ENCODE measurements around the gene BTBD9. TPM values are rescaled to one million over a fixed set of nuclear protein-coding genes. Genes with fewer than 3 reads are reported as not detected.
A peak's percentile ranks its signal among the peaks of the same experiment; 100 is the strongest.

BTBD9 gene
- total and polyA plus RNA-seq, 2 experiments from 2014 or later = 8.4 to 10.1 TPM

DNA sequence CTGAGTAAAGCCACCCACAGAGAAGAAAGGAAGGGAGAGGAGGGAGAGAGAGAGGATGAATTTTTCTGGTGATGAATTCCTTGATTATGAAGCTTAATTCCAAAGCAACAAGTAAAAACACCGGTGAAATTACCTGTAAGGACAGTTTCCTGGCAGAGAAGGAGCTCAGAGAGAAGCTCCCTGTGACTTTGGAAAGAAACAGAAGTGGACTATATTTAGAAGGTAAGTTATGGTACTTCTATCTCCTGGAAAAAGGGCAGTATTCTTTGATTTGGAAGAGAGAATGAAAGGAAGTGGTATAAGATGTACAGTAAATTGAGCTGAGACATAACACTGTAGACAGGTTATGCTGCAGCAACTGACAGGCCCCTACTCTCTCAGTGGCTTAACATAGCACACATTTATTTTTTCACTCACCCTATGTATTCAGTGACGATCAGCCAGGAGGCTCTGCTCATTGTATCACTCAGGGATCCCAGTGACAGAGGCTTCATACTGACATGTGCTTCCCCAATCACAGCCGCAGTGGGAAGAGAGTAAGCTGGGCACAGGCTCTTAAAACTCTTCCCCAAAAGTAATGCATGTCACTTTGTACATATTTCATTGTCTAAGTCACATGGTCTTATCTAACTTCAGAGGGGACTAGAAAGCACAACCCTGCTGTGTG, 349.5 kb downstream of the BTBD9 start:
- no peaks in the 10 kb centered on the region for H3K27me3 ChIP-seq
- H3K27ac ChIP-seq = peak overlapping the region; percentile 78
- DNase-seq (ENCODE audit: low read depth in 1 of 2, low spot score in 1 of 2) = peak in 1 of 2 donors; percentile 67
- peaks cover 16% of the 10 kb centered on the region for H3K4me1 ChIP-seq (ENCODE audit: low read depth)
- TF ChIP-seq, protein P1, sequence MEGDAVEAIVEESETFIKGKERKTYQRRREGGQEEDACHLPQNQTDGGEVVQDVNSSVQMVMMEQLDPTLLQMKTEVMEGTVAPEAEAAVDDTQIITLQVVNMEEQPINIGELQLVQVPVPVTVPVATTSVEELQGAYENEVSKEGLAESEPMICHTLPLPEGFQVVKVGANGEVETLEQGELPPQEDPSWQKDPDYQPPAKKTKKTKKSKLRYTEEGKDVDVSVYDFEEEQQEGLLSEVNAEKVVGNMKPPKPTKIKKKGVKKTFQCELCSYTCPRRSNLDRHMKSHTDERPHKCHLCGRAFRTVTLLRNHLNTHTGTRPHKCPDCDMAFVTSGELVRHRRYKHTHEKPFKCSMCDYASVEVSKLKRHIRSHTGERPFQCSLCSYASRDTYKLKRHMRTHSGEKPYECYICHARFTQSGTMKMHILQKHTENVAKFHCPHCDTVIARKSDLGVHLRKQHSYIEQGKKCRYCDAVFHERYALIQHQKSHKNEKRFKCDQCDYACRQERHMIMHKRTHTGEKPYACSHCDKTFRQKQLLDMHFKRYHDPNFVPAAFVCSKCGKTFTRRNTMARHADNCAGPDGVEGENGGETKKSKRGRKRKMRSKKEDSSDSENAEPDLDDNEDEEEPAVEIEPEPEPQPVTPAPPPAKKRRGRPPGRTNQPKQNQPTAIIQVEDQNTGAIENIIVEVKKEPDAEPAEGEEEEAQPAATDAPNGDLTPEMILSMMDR (IDR thresholded peaks at IDR 0.05; ENCODE audit: low read depth, low read length) = no peak
- H3K4me3 ChIP-seq = no peak overlapping the region
- no peaks in the 10 kb centered on the region for H3K9me3 ChIP-seq (ENCODE audit: low read depth)
- H3K36me3 ChIP-seq = no peaks in the 10 kb centered on the region

DNA sequence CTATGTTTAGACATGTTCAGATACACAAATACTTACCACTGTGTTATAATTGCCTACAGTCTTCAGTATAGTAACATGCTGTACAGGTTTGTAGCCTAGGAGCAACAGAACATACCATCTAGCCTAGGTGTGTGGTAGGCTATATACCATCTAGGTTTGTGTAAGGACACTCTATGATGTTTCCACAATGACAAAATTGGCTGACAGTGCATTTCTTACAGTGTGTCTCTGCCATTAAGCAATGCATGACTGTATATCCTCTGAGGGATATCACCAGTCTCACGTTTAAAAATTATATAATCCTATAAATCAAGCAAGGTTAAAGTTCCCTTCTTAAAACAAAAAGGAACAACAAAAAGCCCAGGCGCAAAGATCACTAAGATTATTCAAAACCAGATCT, 352.2 kb downstream of the BTBD9 start:
- TF ChIP-seq, protein P1 (IDR thresholded peaks at IDR 0.05; ENCODE audit: low read depth, low read length) = no peak
- no peaks in the 10 kb centered on the region for H3K27me3 ChIP-seq
- H3K36me3 ChIP-seq = no peaks in the 10 kb centered on the region
- no peak overlapping the region for H3K27ac ChIP-seq
- peaks cover 16% of the 10 kb centered on the region for H3K4me1 ChIP-seq (ENCODE audit: low read depth)
- DNase-seq (ENCODE audit: low read depth in 1 of 2, low spot score in 1 of 2) = no peak
- H3K4me3 ChIP-seq = no peak overlapping the region
- no peaks in the 10 kb centered on the region for H3K9me3 ChIP-seq (ENCODE audit: low read depth)

DNA sequence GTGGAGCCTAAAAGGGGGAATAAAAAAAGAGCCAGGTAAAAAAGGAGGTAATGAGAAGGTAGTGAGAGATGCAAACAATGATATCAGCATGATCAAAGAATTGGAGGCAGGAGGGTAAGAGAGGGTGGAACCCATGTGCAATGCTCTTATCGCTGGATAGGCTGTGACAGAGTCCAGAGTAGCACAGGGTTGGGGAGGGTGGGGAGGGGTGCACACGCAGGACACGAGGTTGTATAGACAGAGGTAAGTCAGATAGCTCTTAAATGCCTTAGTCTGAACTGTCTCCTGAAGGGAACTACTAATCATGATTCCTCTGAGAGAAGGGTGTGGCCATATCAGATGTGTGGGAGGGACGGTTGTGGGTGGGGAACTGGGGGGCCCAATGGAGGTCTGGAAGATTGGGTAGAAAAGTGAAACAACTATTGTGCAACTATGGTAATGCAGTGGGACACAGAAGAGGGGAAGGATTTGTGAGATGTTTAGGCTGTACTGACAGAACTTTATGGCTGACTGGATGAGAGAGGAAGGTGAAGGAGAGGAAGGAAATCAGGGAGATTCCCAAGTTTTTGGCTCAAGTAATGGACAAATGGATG, 354.8 kb downstream of the BTBD9 start:
- Histone ChIP-seq H3K27ac (no peak overlapping the region), H3K36me3 (no peaks in the 10 kb centered on the region), H3K4me3 (no peak overlapping the region), H3K9me3 (ENCODE audit: low read depth) (no peaks in the 10 kb centered on the region), H3K4me1 (ENCODE audit: low read depth) (peaks cover 18% of the 10 kb centered on the region), H3K27me3 (no peaks in the 10 kb centered on the region)
- DNase-seq (ENCODE audit: low read depth in 1 of 2, low spot score in 1 of 2) = no peak
- TF ChIP-seq, protein P1 (IDR thresholded peaks at IDR 0.05; ENCODE audit: low read depth, low read length) = no peak

DNA sequence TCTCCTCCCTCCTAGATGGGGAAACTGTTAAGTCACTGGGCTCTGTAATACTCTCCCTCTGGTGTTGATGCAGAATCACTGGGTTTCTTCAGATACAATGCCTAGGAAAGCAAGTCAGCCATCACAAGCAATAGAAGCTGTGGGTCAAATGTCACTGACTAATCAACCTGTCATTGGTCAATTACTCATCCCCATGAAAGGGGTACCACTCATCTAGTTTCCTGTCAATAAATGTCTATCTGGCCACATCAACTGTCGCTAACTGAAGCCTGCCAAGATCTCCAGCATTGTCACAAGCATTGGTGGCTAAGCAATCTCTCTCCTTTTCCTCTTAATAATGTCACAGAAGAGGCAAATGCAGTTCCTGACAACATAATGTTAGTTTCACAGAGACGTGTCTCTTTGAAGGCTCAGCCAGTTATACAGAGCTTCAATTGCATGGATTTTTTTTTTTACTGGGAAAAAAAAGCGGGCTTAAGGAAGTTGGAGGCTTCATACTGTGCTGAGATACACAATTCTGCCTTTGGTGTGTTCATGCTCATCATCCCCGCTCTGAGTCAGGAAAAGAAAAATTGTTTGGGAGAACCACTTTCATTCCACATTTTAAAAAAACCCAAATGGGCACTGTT, 355.9 kb downstream of the BTBD9 start:
- no peaks in the 10 kb centered on the region for H3K36me3 ChIP-seq

DNA sequence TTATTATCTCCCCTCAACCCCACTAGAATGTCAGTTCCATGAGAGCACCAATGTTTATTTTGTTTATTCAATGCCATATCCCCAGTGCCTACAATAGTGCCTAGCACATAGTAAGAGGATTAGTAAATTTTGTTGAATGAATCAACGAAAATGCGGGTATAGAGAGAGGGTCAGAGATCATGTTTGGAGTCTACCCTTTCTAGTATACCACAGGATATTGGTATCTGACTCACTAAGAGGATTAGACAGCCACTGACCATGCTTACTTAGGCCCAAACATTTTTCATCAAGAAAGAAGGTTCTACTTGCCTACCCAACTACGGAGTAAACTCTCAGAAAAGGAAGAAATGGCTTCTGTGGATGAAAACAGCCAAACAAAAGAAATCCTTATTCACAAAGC, 356.8 kb downstream of the BTBD9 start:
- Histone ChIP-seq H3K27me3 (no peaks in the 10 kb centered on the region), H3K27ac (no peak overlapping the region), H3K4me1 (ENCODE audit: low read depth) (peaks cover 11% of the 10 kb centered on the region), H3K36me3 (no peaks in the 10 kb centered on the region), H3K9me3 (ENCODE audit: low read depth) (no peaks in the 10 kb centered on the region), H3K4me3 (no peak overlapping the region)
- DNase-seq (ENCODE audit: low read depth in 1 of 2, low spot score in 1 of 2) = no peak
- TF ChIP-seq, protein P1 (IDR thresholded peaks at IDR 0.05; ENCODE audit: low read depth, low read length) = no peak

More for the DNA sequence above, 355.9 kb downstream of the BTBD9 start:
- Histone ChIP-seq H3K4me1 (ENCODE audit: low read depth) (peaks cover 11% of the 10 kb centered on the region), H3K27ac (no peak overlapping the region), H3K9me3 (ENCODE audit: low read depth) (no peaks in the 10 kb centered on the region), H3K27me3 (no peaks in the 10 kb centered on the region), H3K4me3 (no peak overlapping the region)
- no peak for DNase-seq (ENCODE audit: low read depth in 1 of 2, low spot score in 1 of 2)
- TF ChIP-seq, protein P1 (IDR thresholded peaks at IDR 0.05; ENCODE audit: low read depth, low read length) = no peak
